Neural progenitor cell (in vitro differentiated cells): ENCODE data around the gene SLC25A13.

Source experiments
- CTCF ChIP-seq: fragments of 200-600 bp; sonication (generic); IDR thresholded peaks from 2 replicates; pipeline ENCODE4 v1.5.1; 2017; ENCODE audit warnings: antibody characterized with exemption, mild to moderate bottlenecking
- EZH2 ChIP-seq: fragments of 200-600 bp; sonication (generic); IDR thresholded peaks from 2 replicates; pipeline ENCODE4 v1.6.1; 2017; ENCODE audit warnings: antibody characterized with exemption, mild to moderate bottlenecking, moderate library complexity
- EZH2phosphoT487 ChIP-seq: fragments of 200-600 bp; sonication (generic); IDR thresholded peaks from 2 replicates; pipeline ENCODE4 v1.6.1; 2017; ENCODE audit warnings: antibody characterized with exemption

- TF ChIP-seq EZH2phosphoT487 (no peak), EZH2 (no peak), CTCF (no peak)
Observed at GRCh38 chr7:96102096-96102811, 219.6 kb downstream of the SLC25A13 start.
